ENCODE results near the gene NCAM2. TPM values are rescaled to one million over a fixed set of nuclear protein-coding genes. Genes with fewer than 3 reads are reported as not detected.

NCAM2 gene
- polyA plus RNA-seq, 1 donor from 2014 or later: 9.8 TPM

DNA sequence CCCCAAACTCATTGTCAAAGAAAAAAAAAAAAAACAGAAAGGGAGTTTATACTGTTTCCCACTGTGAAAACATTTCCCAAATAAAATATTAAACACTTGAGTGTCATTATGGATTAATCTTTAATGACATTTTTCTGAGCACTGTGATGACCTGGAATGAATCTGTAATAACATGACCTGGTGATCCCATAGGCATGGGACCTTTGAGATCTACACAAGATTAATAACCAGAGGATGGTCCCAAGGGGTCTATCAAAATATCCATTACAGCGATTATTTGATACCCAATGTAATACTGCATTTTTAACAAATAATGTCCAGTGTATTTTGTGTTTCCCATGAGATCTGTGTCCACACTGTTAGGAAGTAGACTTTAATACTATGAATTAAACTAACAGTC is 32.4 kb upstream of the NCAM2 start:
- Histone ChIP-seq H3K4me2 (ENCODE audit: low read length) (no peak overlapping the region), H3K36me3 (ENCODE audit: insufficient read depth, low read length) (no peaks in the 10 kb centered on the region), H4K20me1 (ENCODE audit: insufficient read depth) (no peaks in the 10 kb centered on the region), H3K27ac (ENCODE audit: low read length) (no peak overlapping the region), H3K9me2 (ENCODE audit: insufficient read depth, low read length) (no peaks in the 10 kb centered on the region), H3K27me3 (ENCODE audit: insufficient read depth, low read depth, low read length) (no peaks in the 10 kb centered on the region), H3K79me2 (replicated peaks; ENCODE audit: insufficient read depth, low read length) (no peaks in the 10 kb centered on the region), H3K9me3 (ENCODE audit: low read length) (no peaks in the 10 kb centered on the region), H2AFZ (ENCODE audit: low read depth, low read length) (no peak overlapping the region), H3F3A (ENCODE audit: insufficient read depth, low read length, poor library complexity, severe bottlenecking) (no peaks in the 10 kb centered on the region), H3K4me3 (ENCODE audit: low read length) (no peak overlapping the region), H3K9ac (ENCODE audit: low read length) (no peak overlapping the region)
- TF ChIP-seq TAF1 (IDR thresholded peaks at IDR 0.05; ENCODE audit: low read depth) (no peak), MXI1 (conservative IDR thresholded peaks at IDR 0.05; ENCODE audit: poor library complexity, severe bottlenecking) (no peak), RAD21 (conservative IDR thresholded peaks at IDR 0.05) (no peak), SMC3 (conservative IDR thresholded peaks at IDR 0.05; ENCODE audit: poor library complexity) (no peak)
- TF ChIP-seq, protein P1, sequence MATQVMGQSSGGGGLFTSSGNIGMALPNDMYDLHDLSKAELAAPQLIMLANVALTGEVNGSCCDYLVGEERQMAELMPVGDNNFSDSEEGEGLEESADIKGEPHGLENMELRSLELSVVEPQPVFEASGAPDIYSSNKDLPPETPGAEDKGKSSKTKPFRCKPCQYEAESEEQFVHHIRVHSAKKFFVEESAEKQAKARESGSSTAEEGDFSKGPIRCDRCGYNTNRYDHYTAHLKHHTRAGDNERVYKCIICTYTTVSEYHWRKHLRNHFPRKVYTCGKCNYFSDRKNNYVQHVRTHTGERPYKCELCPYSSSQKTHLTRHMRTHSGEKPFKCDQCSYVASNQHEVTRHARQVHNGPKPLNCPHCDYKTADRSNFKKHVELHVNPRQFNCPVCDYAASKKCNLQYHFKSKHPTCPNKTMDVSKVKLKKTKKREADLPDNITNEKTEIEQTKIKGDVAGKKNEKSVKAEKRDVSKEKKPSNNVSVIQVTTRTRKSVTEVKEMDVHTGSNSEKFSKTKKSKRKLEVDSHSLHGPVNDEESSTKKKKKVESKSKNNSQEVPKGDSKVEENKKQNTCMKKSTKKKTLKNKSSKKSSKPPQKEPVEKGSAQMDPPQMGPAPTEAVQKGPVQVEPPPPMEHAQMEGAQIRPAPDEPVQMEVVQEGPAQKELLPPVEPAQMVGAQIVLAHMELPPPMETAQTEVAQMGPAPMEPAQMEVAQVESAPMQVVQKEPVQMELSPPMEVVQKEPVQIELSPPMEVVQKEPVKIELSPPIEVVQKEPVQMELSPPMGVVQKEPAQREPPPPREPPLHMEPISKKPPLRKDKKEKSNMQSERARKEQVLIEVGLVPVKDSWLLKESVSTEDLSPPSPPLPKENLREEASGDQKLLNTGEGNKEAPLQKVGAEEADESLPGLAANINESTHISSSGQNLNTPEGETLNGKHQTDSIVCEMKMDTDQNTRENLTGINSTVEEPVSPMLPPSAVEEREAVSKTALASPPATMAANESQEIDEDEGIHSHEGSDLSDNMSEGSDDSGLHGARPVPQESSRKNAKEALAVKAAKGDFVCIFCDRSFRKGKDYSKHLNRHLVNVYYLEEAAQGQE (IDR thresholded peaks at IDR 0.05; ENCODE audit: borderline replicate concordance): no peak
- TF ChIP-seq, protein P2, sequence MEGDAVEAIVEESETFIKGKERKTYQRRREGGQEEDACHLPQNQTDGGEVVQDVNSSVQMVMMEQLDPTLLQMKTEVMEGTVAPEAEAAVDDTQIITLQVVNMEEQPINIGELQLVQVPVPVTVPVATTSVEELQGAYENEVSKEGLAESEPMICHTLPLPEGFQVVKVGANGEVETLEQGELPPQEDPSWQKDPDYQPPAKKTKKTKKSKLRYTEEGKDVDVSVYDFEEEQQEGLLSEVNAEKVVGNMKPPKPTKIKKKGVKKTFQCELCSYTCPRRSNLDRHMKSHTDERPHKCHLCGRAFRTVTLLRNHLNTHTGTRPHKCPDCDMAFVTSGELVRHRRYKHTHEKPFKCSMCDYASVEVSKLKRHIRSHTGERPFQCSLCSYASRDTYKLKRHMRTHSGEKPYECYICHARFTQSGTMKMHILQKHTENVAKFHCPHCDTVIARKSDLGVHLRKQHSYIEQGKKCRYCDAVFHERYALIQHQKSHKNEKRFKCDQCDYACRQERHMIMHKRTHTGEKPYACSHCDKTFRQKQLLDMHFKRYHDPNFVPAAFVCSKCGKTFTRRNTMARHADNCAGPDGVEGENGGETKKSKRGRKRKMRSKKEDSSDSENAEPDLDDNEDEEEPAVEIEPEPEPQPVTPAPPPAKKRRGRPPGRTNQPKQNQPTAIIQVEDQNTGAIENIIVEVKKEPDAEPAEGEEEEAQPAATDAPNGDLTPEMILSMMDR (IDR thresholded peaks at IDR 0.05; ENCODE audit: poor library complexity, severe bottlenecking): no peak

DNA sequence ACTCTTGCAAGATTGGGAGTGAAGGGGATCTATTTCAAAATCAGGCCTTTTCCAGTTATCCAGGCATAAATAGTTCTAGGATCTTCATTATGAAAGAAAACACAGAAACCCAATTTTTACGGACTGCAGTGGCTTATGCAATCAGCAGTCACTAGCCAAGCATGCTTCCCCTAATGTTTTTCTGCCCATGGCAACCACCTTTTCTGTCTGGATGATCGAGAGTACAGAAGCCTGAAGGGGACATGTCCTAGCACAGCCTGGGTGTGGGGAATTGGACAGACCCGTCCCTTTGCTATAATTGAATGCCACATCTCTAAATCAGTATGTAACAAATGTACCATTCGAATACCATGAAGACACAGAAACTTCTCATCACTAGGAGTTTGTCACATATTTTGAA is 29.8 kb upstream of the NCAM2 start:
- Histone ChIP-seq H4K20me1 (ENCODE audit: insufficient read depth) (no peaks in the 10 kb centered on the region), H3K79me2 (replicated peaks; ENCODE audit: insufficient read depth, low read length) (no peaks in the 10 kb centered on the region), H3K4me2 (ENCODE audit: low read length) (no peak overlapping the region), H3K9me3 (ENCODE audit: low read length) (no peaks in the 10 kb centered on the region), H3K9ac (ENCODE audit: low read length) (no peak overlapping the region), H3K27ac (ENCODE audit: low read length) (no peak overlapping the region), H3K9me2 (ENCODE audit: insufficient read depth, low read length) (no peaks in the 10 kb centered on the region), H3K4me3 (ENCODE audit: low read length) (no peak overlapping the region), H3K36me3 (ENCODE audit: insufficient read depth, low read length) (no peaks in the 10 kb centered on the region), H3K27me3 (ENCODE audit: insufficient read depth, low read depth, low read length) (no peaks in the 10 kb centered on the region), H2AFZ (ENCODE audit: low read depth, low read length) (no peak overlapping the region), H3F3A (ENCODE audit: insufficient read depth, low read length, poor library complexity, severe bottlenecking) (no peaks in the 10 kb centered on the region)
- no peak for TF ChIP-seq RAD21 (conservative IDR thresholded peaks at IDR 0.05)
- no peak for TF ChIP-seq SMC3 (conservative IDR thresholded peaks at IDR 0.05; ENCODE audit: poor library complexity)
- TF ChIP-seq, protein P2 (IDR thresholded peaks at IDR 0.05; ENCODE audit: poor library complexity, severe bottlenecking): no peak
